IPS DF 4.7 (cell line): ENCODE results near the gene SCPEP1.

Experiments
- DNase-seq: peaks from one replicate; pipeline ENCODE4 v3.0.0-alpha.2; 2013; ENCODE audit warnings: low spot score; ENCODE audit errors: extremely low read depth

Gene SCPEP1

GRCh38 chr17:57038486-57038885 lies 60.6 kb downstream of the SCPEP1 start:
- no peak for DNase-seq

DNA sequence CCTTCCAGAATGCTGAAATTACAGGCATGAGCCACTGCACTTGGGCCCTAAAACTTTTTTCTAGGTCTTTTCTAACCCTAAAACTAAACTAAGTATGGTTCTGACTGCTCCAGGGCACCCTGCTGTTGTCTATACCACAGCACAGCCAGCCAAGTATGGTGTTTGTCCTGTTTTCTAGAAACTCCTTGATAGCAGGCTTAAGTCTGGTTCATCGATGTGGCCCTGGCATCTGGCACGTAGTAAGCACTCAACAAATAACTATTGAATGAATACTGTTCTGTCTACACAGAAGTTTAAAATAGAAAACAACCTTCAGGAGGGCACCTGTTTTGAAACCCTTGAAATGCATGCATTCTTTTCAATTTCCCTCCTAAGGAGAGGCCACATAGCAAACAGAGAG lies 62.6 kb downstream of the SCPEP1 start:
- DNase-seq, result no peak

GRCh38 chr17:57043276-57043675 lies 65.3 kb downstream of the SCPEP1 start:
- DNase-seq, result no peak

GRCh38 chr17:57044976-57045867 lies 67.3 kb downstream of the SCPEP1 start:
- DNase-seq, result no peak

DNA sequence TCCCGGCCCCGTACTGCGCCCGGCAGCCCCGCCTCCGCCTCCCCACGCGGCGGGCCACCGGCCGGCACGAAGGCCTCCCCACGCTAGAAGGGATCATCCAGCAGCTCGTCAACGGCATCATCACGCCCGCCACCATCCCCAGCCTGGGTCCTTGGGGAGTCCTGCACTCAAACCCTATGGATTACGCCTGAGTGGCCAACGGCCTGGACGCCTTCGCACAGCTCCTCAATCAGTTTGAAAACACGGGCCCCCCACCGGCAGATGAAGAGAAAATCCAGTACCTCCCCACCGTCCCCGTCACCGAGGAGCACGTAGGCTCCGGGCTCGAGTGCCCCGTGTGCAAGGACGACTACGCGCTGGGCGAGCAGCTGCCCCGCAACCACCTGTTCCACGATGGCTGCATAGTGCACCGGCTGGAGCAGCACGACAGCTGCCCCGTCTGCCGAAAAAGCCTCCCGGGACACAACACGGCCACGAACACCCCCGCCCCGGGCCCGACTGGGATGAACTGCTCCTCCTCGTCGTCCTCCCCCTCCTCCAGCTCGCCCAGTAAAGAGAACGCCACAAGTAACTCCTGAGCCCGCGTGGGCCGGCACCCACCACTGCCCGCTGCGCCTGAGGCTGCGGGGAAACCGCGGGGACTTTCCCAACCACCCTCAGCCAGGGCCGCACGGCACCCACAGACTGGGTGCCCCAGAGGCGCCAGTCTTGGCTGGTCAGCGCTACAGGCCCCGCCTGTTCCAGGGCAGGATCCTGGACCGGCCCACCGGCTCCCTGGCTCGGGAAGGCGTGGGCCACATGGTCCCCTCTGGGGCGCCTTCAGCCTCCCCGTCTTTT lies 68.2 kb downstream of the SCPEP1 start:
- no peak for DNase-seq

- no peak for DNase-seq
These were observed 68.8 kb downstream of the SCPEP1 start for GRCh38 chr17:57046749-57047148.

- no peak for DNase-seq
These were observed 70.2 kb downstream of the SCPEP1 start for GRCh38 chr17:57048096-57048495.

- DNase-seq, result no peak
These were observed 72.4 kb downstream of the SCPEP1 start for GRCh38 chr17:57050306-57050705.

DNA sequence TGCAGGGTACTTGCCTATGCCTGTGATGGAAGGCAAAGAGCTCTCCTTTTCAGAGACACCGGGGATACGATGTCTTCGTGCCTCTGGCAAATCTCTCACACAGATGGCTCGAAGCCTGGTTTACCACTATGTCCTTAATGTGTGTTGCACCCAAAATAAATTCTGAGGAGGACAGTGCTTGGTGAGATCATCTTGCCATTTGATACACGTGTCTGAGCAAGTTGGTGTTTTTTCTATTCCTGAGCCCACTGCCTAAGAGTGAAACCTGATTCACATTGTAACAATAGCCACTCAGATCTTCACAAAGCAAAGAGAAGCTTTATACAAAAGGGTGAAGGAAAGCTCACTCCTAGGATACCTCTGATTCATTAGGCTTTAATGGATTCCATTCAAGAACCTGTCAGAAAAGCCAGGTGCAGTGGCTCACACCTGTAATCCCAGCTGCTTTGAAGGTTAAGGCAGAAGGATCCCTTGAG lies 74.0 kb downstream of the SCPEP1 start:
- no peak for DNase-seq
